GM23338 (cell line): ENCODE results near the gene RASGRP1.

Source experiments
- CREB1 ChIP-seq: fragments of 250-450 bp; sonication (Bioruptor Pico); IDR thresholded peaks from 2 replicates; pipeline ENCODE4 v1.5.0; 2020; ENCODE audit warnings: low read depth, mild to moderate bottlenecking, moderate library complexity
- ETS1 ChIP-seq: IDR thresholded peaks from 2 replicates; pipeline ENCODE4 v1.6.1; 2016; ENCODE audit warnings: antibody characterized with exemption
- EZH2 ChIP-seq: fragments of 200-600 bp; sonication (generic); IDR thresholded peaks from one replicate; pipeline ENCODE4 v1.8.0; 2017; ENCODE audit warnings: antibody characterized with exemption, mild to moderate bottlenecking, low read depth; ENCODE audit not compliant: unreplicated experiment
- EZH2phosphoT487 ChIP-seq: fragments of 200-600 bp; sonication (generic); IDR thresholded peaks from one replicate; pipeline ENCODE4 v1.8.1; 2018; ENCODE audit warnings: antibody characterized with exemption; ENCODE audit not compliant: unreplicated experiment
- JUNB ChIP-seq: IDR thresholded peaks from one replicate; pipeline ENCODE4 v1.6.1; 2016; ENCODE audit warnings: antibody characterized with exemption; ENCODE audit not compliant: unreplicated experiment
- NANOG ChIP-seq: IDR thresholded peaks from 2 replicates; pipeline ENCODE4 v1.6.1; 2016; ENCODE audit warnings: antibody characterized with exemption, borderline replicate concordance
- POLR2AphosphoS5 ChIP-seq: IDR thresholded peaks from 2 replicates; pipeline ENCODE4 v1.6.1; 2016; ENCODE audit warnings: antibody characterized with exemption, low read depth
- STAT1 ChIP-seq: IDR thresholded peaks from one replicate; pipeline ENCODE4 v1.6.1; 2016; ENCODE audit warnings: antibody characterized with exemption; ENCODE audit not compliant: unreplicated experiment
- ZNF114 ChIP-seq: fragments of 250-450 bp; sonication (Bioruptor Pico); IDR thresholded peaks from 2 replicates; pipeline ENCODE4 v1.5.0; 2020; ENCODE audit warnings: mild to moderate bottlenecking, moderate library complexity
- ZNF331 ChIP-seq: fragments of 250-450 bp; sonication (Bioruptor Pico); IDR thresholded peaks from 2 replicates; pipeline ENCODE4 v1.5.0; 2020; ENCODE audit warnings: low read depth, mild to moderate bottlenecking, moderate library complexity
- TF ChIP-seq, protein P1 (sequence below), 2 experiments: fragments of 200-600 bp in 1 of 2; sonication (generic) in 1 of 2; conservative IDR thresholded peaks; 2 replicates each; pipeline versions ENCODE4 v1.5.1 to v1.6.1; 2016 to 2017; ENCODE audit warnings: antibody characterized with exemption in 2 of 2, low read depth in 2 of 2, mild to moderate bottlenecking in 2 of 2, moderate library complexity in 1 of 2
- TF ChIP-seq, protein P2 (sequence below): IDR thresholded peaks from one replicate; pipeline ENCODE4 v1.6.1; 2018; ENCODE audit warnings: antibody characterized with exemption; ENCODE audit not compliant: unreplicated experiment

DNA sequence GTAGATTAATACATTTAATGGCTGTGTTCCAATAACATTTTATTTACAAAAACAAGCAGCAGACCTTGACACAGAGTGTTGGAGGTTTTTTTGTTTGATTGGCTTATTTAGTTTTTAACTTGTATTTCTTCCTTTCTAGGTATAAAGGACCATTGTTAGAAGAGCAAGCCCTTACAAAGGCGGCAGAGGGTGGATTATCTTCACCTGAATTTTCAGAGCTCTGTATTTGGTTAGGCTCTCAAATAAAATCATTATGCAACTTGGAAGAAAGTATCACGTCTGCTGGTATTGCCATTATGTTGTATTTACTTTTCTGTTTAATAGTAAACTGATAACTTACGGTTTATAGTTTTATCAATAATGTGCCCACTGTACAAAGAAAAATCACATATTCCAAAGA, 100.7 kb downstream of the RASGRP1 start:
- TF ChIP-seq POLR2AphosphoS5 (no peak), CREB1 (CRISPR knock-in tag) (no peak), EZH2phosphoT487 (no peak), EZH2 (no peak), JUNB (no peak), STAT1 (no peak), ETS1 (no peak), ZNF331 (CRISPR knock-in tag) (no peak), NANOG (no peak), ZNF114 (no peak)
- TF ChIP-seq, protein P1, sequence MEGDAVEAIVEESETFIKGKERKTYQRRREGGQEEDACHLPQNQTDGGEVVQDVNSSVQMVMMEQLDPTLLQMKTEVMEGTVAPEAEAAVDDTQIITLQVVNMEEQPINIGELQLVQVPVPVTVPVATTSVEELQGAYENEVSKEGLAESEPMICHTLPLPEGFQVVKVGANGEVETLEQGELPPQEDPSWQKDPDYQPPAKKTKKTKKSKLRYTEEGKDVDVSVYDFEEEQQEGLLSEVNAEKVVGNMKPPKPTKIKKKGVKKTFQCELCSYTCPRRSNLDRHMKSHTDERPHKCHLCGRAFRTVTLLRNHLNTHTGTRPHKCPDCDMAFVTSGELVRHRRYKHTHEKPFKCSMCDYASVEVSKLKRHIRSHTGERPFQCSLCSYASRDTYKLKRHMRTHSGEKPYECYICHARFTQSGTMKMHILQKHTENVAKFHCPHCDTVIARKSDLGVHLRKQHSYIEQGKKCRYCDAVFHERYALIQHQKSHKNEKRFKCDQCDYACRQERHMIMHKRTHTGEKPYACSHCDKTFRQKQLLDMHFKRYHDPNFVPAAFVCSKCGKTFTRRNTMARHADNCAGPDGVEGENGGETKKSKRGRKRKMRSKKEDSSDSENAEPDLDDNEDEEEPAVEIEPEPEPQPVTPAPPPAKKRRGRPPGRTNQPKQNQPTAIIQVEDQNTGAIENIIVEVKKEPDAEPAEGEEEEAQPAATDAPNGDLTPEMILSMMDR (conservative IDR thresholded peaks at IDR 0.05; ENCODE audit: low read depth in 2 of 2): no peak
- TF ChIP-seq, protein P2, sequence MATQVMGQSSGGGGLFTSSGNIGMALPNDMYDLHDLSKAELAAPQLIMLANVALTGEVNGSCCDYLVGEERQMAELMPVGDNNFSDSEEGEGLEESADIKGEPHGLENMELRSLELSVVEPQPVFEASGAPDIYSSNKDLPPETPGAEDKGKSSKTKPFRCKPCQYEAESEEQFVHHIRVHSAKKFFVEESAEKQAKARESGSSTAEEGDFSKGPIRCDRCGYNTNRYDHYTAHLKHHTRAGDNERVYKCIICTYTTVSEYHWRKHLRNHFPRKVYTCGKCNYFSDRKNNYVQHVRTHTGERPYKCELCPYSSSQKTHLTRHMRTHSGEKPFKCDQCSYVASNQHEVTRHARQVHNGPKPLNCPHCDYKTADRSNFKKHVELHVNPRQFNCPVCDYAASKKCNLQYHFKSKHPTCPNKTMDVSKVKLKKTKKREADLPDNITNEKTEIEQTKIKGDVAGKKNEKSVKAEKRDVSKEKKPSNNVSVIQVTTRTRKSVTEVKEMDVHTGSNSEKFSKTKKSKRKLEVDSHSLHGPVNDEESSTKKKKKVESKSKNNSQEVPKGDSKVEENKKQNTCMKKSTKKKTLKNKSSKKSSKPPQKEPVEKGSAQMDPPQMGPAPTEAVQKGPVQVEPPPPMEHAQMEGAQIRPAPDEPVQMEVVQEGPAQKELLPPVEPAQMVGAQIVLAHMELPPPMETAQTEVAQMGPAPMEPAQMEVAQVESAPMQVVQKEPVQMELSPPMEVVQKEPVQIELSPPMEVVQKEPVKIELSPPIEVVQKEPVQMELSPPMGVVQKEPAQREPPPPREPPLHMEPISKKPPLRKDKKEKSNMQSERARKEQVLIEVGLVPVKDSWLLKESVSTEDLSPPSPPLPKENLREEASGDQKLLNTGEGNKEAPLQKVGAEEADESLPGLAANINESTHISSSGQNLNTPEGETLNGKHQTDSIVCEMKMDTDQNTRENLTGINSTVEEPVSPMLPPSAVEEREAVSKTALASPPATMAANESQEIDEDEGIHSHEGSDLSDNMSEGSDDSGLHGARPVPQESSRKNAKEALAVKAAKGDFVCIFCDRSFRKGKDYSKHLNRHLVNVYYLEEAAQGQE: no peak
